WTC11 (cell line): ENCODE results near the gene TMEM30A. TPM values are rescaled to one million over a fixed set of nuclear protein-coding genes. Genes with fewer than 3 reads are reported as not detected.
A peak's percentile ranks its signal among the peaks of the same experiment; 100 is the strongest.

ENCODE experiments used
- ATAC-seq: fragments of 200-7000 bp; cut with Tn5 transposase; 2 replicates; pipeline ENCODE4 v1.10.0; 2021; ENCODE audit warnings: mild to moderate bottlenecking, moderate library complexity
- CTCF ChIA-PET: fragments of 300-600 bp; sonication (Branson Sonifier 250); formaldehyde crosslinking; loops from one replicate; lab custom pipeline; 2021; ENCODE audit warnings: antibody characterized with exemption; lab: Charles Lee
- POLR2A ChIA-PET: fragments of 350-600 bp; sonication (Branson Sonifier 250); formaldehyde crosslinking; loops from one replicate; lab custom pipeline; 2021; ENCODE audit warnings: antibody characterized with exemption; lab: Charles Lee
- DNase-seq: peaks from one replicate; pipeline ENCODE4 v3.0.0; 2021; ENCODE audit warnings: low spot score
- H3K27ac Mint-ChIP-seq: 2 replicates; pipeline ENCODE4 v1.8.0; 2021; ENCODE audit warnings: mixed read lengths
- H3K27me3 Mint-ChIP-seq: 2 replicates; pipeline ENCODE4 v1.8.0; 2021; ENCODE audit warnings: low read depth, mild to moderate bottlenecking, moderate library complexity, mixed read lengths
- H3K36me3 Mint-ChIP-seq: 2 replicates; pipeline ENCODE4 v1.8.0; 2021; ENCODE audit warnings: mixed read lengths
- H3K4me1 Mint-ChIP-seq: 2 replicates; pipeline ENCODE4 v1.8.0; 2022; ENCODE audit warnings: mixed read lengths
- H3K4me3 Mint-ChIP-seq: 2 replicates; pipeline ENCODE4 v1.8.0; 2021; ENCODE audit warnings: mild to moderate bottlenecking, moderate library complexity, mixed read lengths
- H3K9me3 Mint-ChIP-seq: 2 replicates; pipeline ENCODE4 v1.8.0; 2021; ENCODE audit warnings: mixed read lengths
- ATF1 ChIP-seq: sonication (generic); formaldehyde crosslinking; IDR thresholded peaks from 2 replicates; pipeline ENCODE4 v1.8.1; 2023; ENCODE audit warnings: mild to moderate bottlenecking, moderate library complexity, missing genetic modification reagents
- ATF3 ChIP-seq: sonication (generic); formaldehyde crosslinking; conservative IDR thresholded peaks from 2 replicates; pipeline ENCODE4 v1.8.1; 2022; ENCODE audit warnings: mild to moderate bottlenecking, missing genetic modification reagents
- CDX4 ChIP-seq: fragments of 250-450 bp; sonication (Bioruptor Pico); IDR thresholded peaks from 2 replicates; pipeline ENCODE4 v1.9.0; 2021; ENCODE audit warnings: moderate library complexity, mild to moderate bottlenecking, inconsistent platforms, borderline replicate concordance
- ELF4 ChIP-seq: sonication (generic); formaldehyde crosslinking; IDR thresholded peaks from 2 replicates; pipeline ENCODE4 v1.8.1; 2022; ENCODE audit warnings: low read depth, mild to moderate bottlenecking, moderate library complexity, missing genetic modification reagents
- HMGXB4 ChIP-seq: sonication (generic); formaldehyde crosslinking; IDR thresholded peaks from 2 replicates; pipeline ENCODE4 v1.8.1; 2023; ENCODE audit warnings: mild to moderate bottlenecking, moderate library complexity, missing genetic modification reagents
- IRF2 ChIP-seq: sonication (generic); formaldehyde crosslinking; IDR thresholded peaks from 2 replicates; pipeline ENCODE4 v1.8.0; 2022; ENCODE audit warnings: low read depth, missing genetic modification reagents, borderline replicate concordance
- MAX ChIP-seq: sonication (generic); formaldehyde crosslinking; IDR thresholded peaks from 2 replicates; pipeline ENCODE4 v1.8.0; 2022; ENCODE audit warnings: mild to moderate bottlenecking, missing genetic modification reagents
- MLX ChIP-seq: sonication (generic); formaldehyde crosslinking; IDR thresholded peaks from 2 replicates; pipeline ENCODE4 v1.8.1; 2023; ENCODE audit warnings: mild to moderate bottlenecking, missing genetic modification reagents, moderate library complexity
- MXD4 ChIP-seq: fragments of 250-450 bp; sonication (Bioruptor Pico); IDR thresholded peaks from 2 replicates; pipeline ENCODE4 v1.8.0; 2021; ENCODE audit warnings: mild to moderate bottlenecking, moderate library complexity, borderline replicate concordance
- NFATC4 ChIP-seq: fragments of 250-450 bp; sonication (Bioruptor Pico); IDR thresholded peaks from 2 replicates; pipeline ENCODE4 v1.9.0; 2021; ENCODE audit warnings: mild to moderate bottlenecking
- PRDM15 ChIP-seq: sonication (generic); formaldehyde crosslinking; IDR thresholded peaks from 2 replicates; pipeline ENCODE4 v1.8.0; 2022; ENCODE audit warnings: missing genetic modification reagents
- SMAD3 ChIP-seq: sonication (generic); formaldehyde crosslinking; IDR thresholded peaks from 2 replicates; pipeline ENCODE4 v1.8.0; 2022; ENCODE audit warnings: missing genetic modification reagents, mild to moderate bottlenecking, borderline replicate concordance
- SMAD4 ChIP-seq: sonication (generic); formaldehyde crosslinking; IDR thresholded peaks from 2 replicates; pipeline ENCODE4 v1.8.0; 2022; ENCODE audit warnings: mild to moderate bottlenecking, missing genetic modification reagents
- STAT6 ChIP-seq: sonication (generic); formaldehyde crosslinking; conservative IDR thresholded peaks from 2 replicates; pipeline ENCODE4 v1.8.1; 2023; ENCODE audit warnings: mild to moderate bottlenecking, low read depth, missing genetic modification reagents, moderate library complexity
- ZBTB21 ChIP-seq: sonication (generic); formaldehyde crosslinking; IDR thresholded peaks from 2 replicates; pipeline ENCODE4 v1.8.1; 2023; ENCODE audit warnings: mild to moderate bottlenecking, missing genetic modification reagents, borderline replicate concordance
- ZMAT4 ChIP-seq: fragments of 250-450 bp; sonication (Bioruptor Pico); IDR thresholded peaks from 2 replicates; pipeline ENCODE4 v1.9.0; 2021; ENCODE audit warnings: mild to moderate bottlenecking
- ZNF121 ChIP-seq: sonication (generic); formaldehyde crosslinking; IDR thresholded peaks from 2 replicates; pipeline ENCODE4 v1.8.0; 2023; ENCODE audit warnings: missing genetic modification reagents
- ZNF396 ChIP-seq: fragments of 250-450 bp; sonication (Bioruptor Pico); IDR thresholded peaks from 2 replicates; pipeline ENCODE4 v1.8.0; 2021; ENCODE audit warnings: mild to moderate bottlenecking, moderate library complexity, borderline replicate concordance
- ZNF423 ChIP-seq: fragments of 250-450 bp; sonication (Bioruptor Pico); IDR thresholded peaks from 2 replicates; pipeline ENCODE4 v2.1.2; 2022; ENCODE audit warnings: mild to moderate bottlenecking, moderate library complexity
- total RNA-seq: library from RNA; stranded (reverse); gene quantifications from 3 replicates; pipeline ENCODE4 v1.2.3, GENCODE V29; 2021

The TMEM30A gene
- total RNA-seq, 1 experiment from 2014 or later: 81.2 TPM

- no peak for TF ChIP-seq CDX4
- no peak for TF ChIP-seq MAX (CRISPR knock-in tag)
- TF ChIP-seq PRDM15 (CRISPR knock-in tag): no peak
- no peak for TF ChIP-seq MXD4 (CRISPR knock-in tag)
Observed at GRCh38 chr6:75272145-75272840, 12.3 kb downstream of the TMEM30A start (continued).

- CTCF ChIA-PET: interaction anchor here (0.9 to 2.0 kb wide), 4 partner anchors 28 to 256 kb away, joined by 3 to 16 read pairs (median 6); no protein-coding TSS in a partner anchor
- peaks cover 62% of the 10 kb centered on the region for H3K4me1 Mint-ChIP-seq
- POLR2A ChIA-PET: interaction anchor here (1.4 to 1.5 kb wide), 2 partner anchors 14 to 15 kb away, joined by 4 to 9 read pairs; partner anchors contain the start of gene TMEM30A
- H3K9me3 Mint-ChIP-seq: peaks cover 28% of the 10 kb centered on the region
- H3K27me3 Mint-ChIP-seq: no peaks in the 10 kb centered on the region
- H3K36me3 Mint-ChIP-seq: peaks cover 39% of the 10 kb centered on the region
- TF ChIP-seq HMGXB4 (CRISPR knock-in tag) (no peak), ZNF121 (CRISPR knock-in tag) (no peak), STAT6 (CRISPR knock-in tag) (no peak), ATF1 (CRISPR knock-in tag) (no peak), ZNF423 (CRISPR knock-in tag) (no peak), SMAD4 (no peak)
- H3K4me3 Mint-ChIP-seq: no peak overlapping the region; the same call in 1 of the 2 replicates
- DNase-seq (no peak), ATAC-seq (no peak)
- H3K27ac Mint-ChIP-seq: peak overlapping the region; percentile 90
Observed at GRCh38 chr6:75268988-75269354, 15.6 kb downstream of the TMEM30A start.

GRCh38 chr6:75268121-75268987 is 16.2 kb downstream of the TMEM30A start:
- DNase-seq (no peak), ATAC-seq (peak; percentile 88)
- CTCF ChIA-PET: interaction anchor here (0.8 to 2.2 kb wide), 17 partner anchors 13 to 278 kb away, joined by 3 to 16 read pairs (median 4); partner anchors contain the start of gene COX7A2
- Mint-ChIP-seq H3K36me3 (peaks cover 36% of the 10 kb centered on the region), H3K9me3 (peaks cover 28% of the 10 kb centered on the region), H3K27me3 (no peaks in the 10 kb centered on the region), H3K27ac (peak overlapping the region; percentile 90), H3K4me1 (peaks cover 58% of the 10 kb centered on the region), H3K4me3 (peak overlapping the region; percentile 42)
- POLR2A ChIA-PET: interaction anchor here (1.0 to 1.5 kb wide), 3 partner anchors 11 to 16 kb away, joined by 4 to 9 read pairs (median 4); partner anchors contain the start of gene TMEM30A
- TF ChIP-seq ATF3 (CRISPR knock-in tag) (no peak), ZNF396 (no peak), MAX (CRISPR knock-in tag) (no peak), SMAD3 (CRISPR knock-in tag) (no peak), NFATC4 (no peak), MLX (CRISPR knock-in tag) (no peak), ZBTB21 (CRISPR knock-in tag) (no peak), IRF2 (CRISPR knock-in tag) (no peak), ELF4 (no peak), ZMAT4 (no peak)
